Neuronal stem cell (in vitro differentiated cells): ENCODE measurements around the gene WNT8A.
"Not testable (repeated sequence)": the region's sequence is repeated elsewhere in the genome, so short reads cannot be mapped to it uniquely, and the experiment has no call there.

Source experiments
- DNase-seq: peaks from one replicate; pipeline ENCODE4 v3.0.0-alpha.2; 2013; ENCODE audit warnings: low spot score
- H2AFZ ChIP-seq: one replicate; pipeline ENCODE4 v1.6.1; 2013; ENCODE audit warnings: mild to moderate bottlenecking, low read length, inconsistent platforms
- H2AK5ac ChIP-seq: 2 replicates; pipeline ENCODE4 v1.6.1; 2013; ENCODE audit warnings: low read depth, mild to moderate bottlenecking, inconsistent platforms, low read length, moderate library complexity, mixed read lengths
- H2BK120ac ChIP-seq: 2 replicates; pipeline ENCODE4 v1.6.1; 2013; ENCODE audit warnings: low read depth, mild to moderate bottlenecking, inconsistent platforms, low read length, moderate library complexity, mixed read lengths
- H2BK12ac ChIP-seq: one replicate; pipeline ENCODE4 v1.6.1; 2013; ENCODE audit warnings: low read length, inconsistent platforms
- H2BK15ac ChIP-seq: 2 replicates; pipeline ENCODE4 v1.6.1; 2013; ENCODE audit warnings: mild to moderate bottlenecking, low read length, inconsistent platforms, mixed read lengths
- H2BK5ac ChIP-seq: one replicate; pipeline ENCODE4 v1.6.1; 2013; ENCODE audit warnings: inconsistent platforms, mild to moderate bottlenecking, low read length, moderate library complexity
- H3K14ac ChIP-seq: one replicate; pipeline ENCODE4 v1.6.1; 2013; ENCODE audit warnings: low read length, inconsistent platforms
- H3K18ac ChIP-seq: 2 replicates; pipeline ENCODE4 v1.6.1; 2013; ENCODE audit warnings: low read length, inconsistent platforms
- H3K23ac ChIP-seq: 2 replicates; pipeline ENCODE4 v1.6.1; 2013; ENCODE audit warnings: low read depth, mild to moderate bottlenecking, mixed read lengths, low read length, inconsistent platforms; ENCODE audit not compliant: poor library complexity
- H3K27ac ChIP-seq: replicated peaks from 3 replicates; pipeline ENCODE4 v1.5.1; 2013; ENCODE audit warnings: low read length, inconsistent platforms
- H3K27me3 ChIP-seq, 3 experiments: 2 replicates each; pipeline ENCODE4 v1.6.1; 2013; ENCODE audit warnings: low read length in 3 of 3, mild to moderate bottlenecking in 2 of 3, inconsistent platforms in 1 of 3, low read depth in 1 of 3, mixed read lengths in 1 of 3, moderate library complexity in 1 of 3; ENCODE audit not compliant: control insufficient read depth in 3 of 3, insufficient read depth in 3 of 3
- H3K36me3 ChIP-seq, 2 donors: replicated peaks in 1 of 2; 2 replicates each; pipeline ENCODE4 v1.6.1; 2013; ENCODE audit warnings: low read length in 2 of 2; ENCODE audit not compliant: control insufficient read depth in 2 of 2, insufficient read depth in 2 of 2
- H3K4ac ChIP-seq: 2 replicates; pipeline ENCODE4 v1.6.1; 2013; ENCODE audit warnings: inconsistent platforms, mild to moderate bottlenecking, low read length, moderate library complexity
- H3K4me1 ChIP-seq, 2 donors: 1 replicate in 1 of 2; 2 replicates in 1 of 2; pipeline ENCODE4 v1.6.1; 2013; ENCODE audit warnings: low read length in 2 of 2, low read depth in 1 of 2; ENCODE audit not compliant: control insufficient read depth in 2 of 2, insufficient read depth in 1 of 2
- H3K4me2 ChIP-seq: one replicate; pipeline ENCODE4 v1.6.1; 2013; ENCODE audit warnings: mild to moderate bottlenecking, low read length, inconsistent platforms; ENCODE audit not compliant: insufficient read depth, poor library complexity, severe bottlenecking
- H3K4me3 ChIP-seq, 2 donors: 2 replicates each; pipeline ENCODE4 v1.5.1; 2013; ENCODE audit warnings: low read length in 2 of 2, mild to moderate bottlenecking in 2 of 2, inconsistent platforms in 1 of 2, moderate library complexity in 1 of 2
- H3K79me1 ChIP-seq: one replicate; pipeline ENCODE4 v1.6.1; 2013; ENCODE audit warnings: low read depth, mild to moderate bottlenecking, inconsistent platforms, low read length, moderate library complexity
- H3K9ac ChIP-seq: one replicate; pipeline ENCODE4 v1.6.1; 2013; ENCODE audit warnings: mild to moderate bottlenecking, low read depth, low read length, inconsistent platforms; ENCODE audit not compliant: poor library complexity
- H3K9me3 ChIP-seq, 2 donors: replicated peaks in 1 of 2; 2 replicates each; pipeline versions ENCODE3 to v1.6.1; 2013; ENCODE audit warnings: low read length in 2 of 2, mild to moderate bottlenecking in 2 of 2, inconsistent platforms in 1 of 2, low read depth in 1 of 2, mixed read lengths in 1 of 2, moderate library complexity in 1 of 2; ENCODE audit not compliant: control insufficient read depth in 2 of 2, insufficient read depth in 1 of 2
- H4K8ac ChIP-seq: one replicate; pipeline ENCODE4 v1.6.1; 2013; ENCODE audit warnings: low read depth, mild to moderate bottlenecking, inconsistent platforms, low read length, moderate library complexity
- H4K91ac ChIP-seq: one replicate; pipeline ENCODE4 v1.6.1; 2013; ENCODE audit warnings: low read length, low read depth, mild to moderate bottlenecking, inconsistent platforms; ENCODE audit not compliant: poor library complexity
- WGBS, 2 donors: extraction: QIAGEN DNeasy Blood & Tissue Kit; methylation state at CpG; one replicate each; pipeline ENCODE4 v1.1.7; 2013; ENCODE audit warnings: missing lambda C conversion rate in 2 of 2, mixed read lengths in 1 of 2; ENCODE audit not compliant: insufficient read length in 2 of 2, insufficient replicate concordance in 1 of 2; ENCODE audit errors: extremely low coverage in 2 of 2; 5-methylcytosine and 5-hydroxymethylcytosine counted together

WNT8A gene

DNA sequence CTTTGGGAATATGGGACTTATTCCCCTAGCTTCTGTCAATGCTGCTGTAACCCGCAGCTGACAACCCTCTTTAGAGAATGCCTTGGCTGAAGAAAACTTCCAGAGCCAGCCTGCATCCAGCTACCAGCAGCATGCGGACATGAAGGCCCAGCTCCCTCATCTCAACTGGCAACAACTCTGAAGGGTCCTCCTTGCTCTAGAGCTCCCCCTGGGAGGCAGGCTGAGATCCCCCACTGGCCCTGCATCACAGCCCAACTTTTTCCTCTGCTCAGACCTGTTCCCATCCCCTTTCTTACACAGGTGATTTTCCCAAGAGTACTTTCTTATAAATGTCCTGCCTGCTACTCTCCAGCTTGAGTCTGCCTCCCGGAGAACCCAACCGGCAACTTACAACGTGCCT lies 18.7 kb upstream of the WNT8A start:
- H2BK12ac ChIP-seq: no peak overlapping the region
- no peak overlapping the region for H3K4me2 ChIP-seq
- no peak overlapping the region for H4K91ac ChIP-seq
- no peak overlapping the region for H3K9ac ChIP-seq
- no peak overlapping the region for H3K4me3 ChIP-seq
- no peaks in the 10 kb centered on the region for H3K9me3 ChIP-seq
- no peak overlapping the region for H3K23ac ChIP-seq
- no peak overlapping the region for H3K18ac ChIP-seq
- H3K4me1 ChIP-seq: no peaks in the 10 kb centered on the region
- H3K27ac ChIP-seq: no peak overlapping the region
- H4K8ac ChIP-seq: no peak overlapping the region
- no peak overlapping the region for H2BK15ac ChIP-seq
- H2BK5ac ChIP-seq: no peak overlapping the region
- no peak overlapping the region for H3K14ac ChIP-seq
- no peaks in the 10 kb centered on the region for H3K79me1 ChIP-seq
- no peak overlapping the region for H2AFZ ChIP-seq
- no peaks in the 10 kb centered on the region for H3K27me3 ChIP-seq
- no peak overlapping the region for H2AK5ac ChIP-seq
- H3K36me3 ChIP-seq: no peaks in the 10 kb centered on the region
- no peak for DNase-seq
- H3K4ac ChIP-seq: no peak overlapping the region
- no CpG with 5 or more reads among the region's 5 CpGs for WGBS, 2 donors
- no peak overlapping the region for H2BK120ac ChIP-seq

- no peak overlapping the region for H4K8ac ChIP-seq
- no peak overlapping the region for H3K18ac ChIP-seq
- no peak for DNase-seq
- no peak overlapping the region for H2BK12ac ChIP-seq
- peaks cover 0 to 1% of the 10 kb centered on the region in 2 donors for H3K9me3 ChIP-seq
- H4K91ac ChIP-seq: no peak overlapping the region
- H3K36me3 ChIP-seq: no peaks in the 10 kb centered on the region
- H2BK120ac ChIP-seq: no peak overlapping the region
- H3K9ac ChIP-seq: no peak overlapping the region
- no peaks in the 10 kb centered on the region for H3K79me1 ChIP-seq
- H3K27me3 ChIP-seq: no peaks in the 10 kb centered on the region
- H3K4me2 ChIP-seq: no peak overlapping the region
- no peak overlapping the region for H3K14ac ChIP-seq
- no peak overlapping the region for H3K23ac ChIP-seq
- H2AK5ac ChIP-seq: no peak overlapping the region
- no CpG with 5 or more reads among the region's 8 CpGs for WGBS, 2 donors
- H3K27ac ChIP-seq: no peak overlapping the region
- H2BK5ac ChIP-seq: no peak overlapping the region
- H3K4ac ChIP-seq: no peak overlapping the region
- H2BK15ac ChIP-seq: no peak overlapping the region
- no peak overlapping the region for H3K4me3 ChIP-seq
- H3K4me1 ChIP-seq: peaks cover 0 to 2% of the 10 kb centered on the region in 2 donors
- H2AFZ ChIP-seq: no peak overlapping the region
These were observed 15.9 kb upstream of the WNT8A start for GRCh38 chr5:138067945-138068344.

GRCh38 chr5:138068742-138069600 lies 14.9 kb upstream of the WNT8A start:
- H3K27ac ChIP-seq: no peak overlapping the region
- H3K4me3 ChIP-seq: no peak overlapping the region
- peaks cover 0 to 1% of the 10 kb centered on the region in 2 donors for H3K9me3 ChIP-seq
- H3K79me1 ChIP-seq: no peaks in the 10 kb centered on the region
- no peak overlapping the region for H2AFZ ChIP-seq
- no peak overlapping the region for H3K23ac ChIP-seq
- H3K27me3 ChIP-seq: no peaks in the 10 kb centered on the region
- no peak overlapping the region for H2BK12ac ChIP-seq
- no peak overlapping the region for H3K14ac ChIP-seq
- H3K4me1 ChIP-seq: peaks cover 0 to 2% of the 10 kb centered on the region in 2 donors
- no peak for DNase-seq
- H2BK120ac ChIP-seq: no peak overlapping the region
- H2BK5ac ChIP-seq: no peak overlapping the region
- H3K4ac ChIP-seq: no peak overlapping the region
- no peak overlapping the region for H4K91ac ChIP-seq
- no peak overlapping the region for H3K4me2 ChIP-seq
- no peak overlapping the region for H2BK15ac ChIP-seq
- H3K18ac ChIP-seq: no peak overlapping the region
- WGBS, 2 donors: no CpG with 5 or more reads among the region's 6 CpGs
- H3K9ac ChIP-seq: no peak overlapping the region
- no peaks in the 10 kb centered on the region for H3K36me3 ChIP-seq
- no peak overlapping the region for H2AK5ac ChIP-seq
- no peak overlapping the region for H4K8ac ChIP-seq

- not testable (repeated sequence) for H3K36me3 ChIP-seq, H4K8ac ChIP-seq, H3K27me3 ChIP-seq, H3K23ac ChIP-seq, H2BK12ac ChIP-seq, H3K27ac ChIP-seq, H3K4me3 ChIP-seq, H3K4me1 ChIP-seq, H3K9ac ChIP-seq, H2BK5ac ChIP-seq, H2BK120ac ChIP-seq, H3K14ac ChIP-seq, H3K79me1 ChIP-seq, H2AFZ ChIP-seq, H3K4me2 ChIP-seq, H3K18ac ChIP-seq, H2AK5ac ChIP-seq, H2BK15ac ChIP-seq, H3K9me3 ChIP-seq, DNase-seq, H3K4ac ChIP-seq, H4K91ac ChIP-seq
- no CpG with 5 or more reads among the region's 32 CpGs for WGBS, 2 donors
These were observed 13.8 kb upstream of the WNT8A start for GRCh38 chr5:138070026-138070425.
